KG1 (cell line): ENCODE results near the gene TRIM49D2.
"Not testable (repeated sequence)": the region's sequence is repeated elsewhere in the genome, so short reads cannot be mapped to it uniquely, and the experiment has no call there.

Experiments
- DNase-seq: peaks from one replicate; lab custom pipeline; 2025; lab: John Stamatoyannopoulos, UW

The TRIM49D2 gene

GRCh38 chr11:89923764-89924163, at the start of gene TRIM49D2:
Gene TRIM49D2 (plus strand): TSS chr11:89924064. CDS start chr11:89926762, 2,698 bp downstream.
- not testable (repeated sequence) for DNase-seq

GRCh38 chr11:89877511-89877910, 46.4 kb upstream of the TRIM49D2 start:
- DNase-seq = not testable (repeated sequence)

- not testable (repeated sequence) for DNase-seq
Observed at GRCh38 chr11:89893245-89893644, 30.6 kb upstream of the TRIM49D2 start.

GRCh38 chr11:89900809-89901208, 23.1 kb upstream of the TRIM49D2 start:
- DNase-seq = not testable (repeated sequence)

GRCh38 chr11:89922195-89922660, 1.6 kb upstream of the TRIM49D2 start, which contains the start of gene TRIM49D1:
Gene TRIM49D1 (minus strand): TSS chr11:89922245. CDS start chr11:89917710, 4,535 bp downstream.
- DNase-seq = no peak

GRCh38 chr11:89960833-89961232, 37.0 kb downstream of the TRIM49D2 start:
- not testable (repeated sequence) for DNase-seq

- not testable (repeated sequence) for DNase-seq
Observed at GRCh38 chr11:89965737-89966136, 41.9 kb downstream of the TRIM49D2 start, which contains the start of gene TRIM64. Gene TRIM64 (plus strand): TSS chr11:89966037. CDS start chr11:89968504, 2,467 bp downstream.
